SK-N-MC (cell line): Measurements from ENCODE around the gene FCHSD1.

ENCODE experiments used
- EZH2 ChIP-seq: fragments of 200-600 bp; sonication (generic); IDR thresholded peaks from one replicate; pipeline ENCODE4 v1.6.1; 2017; ENCODE audit warnings: antibody characterized with exemption
- FOXP2 ChIP-seq: optimal IDR thresholded peaks from 2 replicates; pipeline ENCODE3; 2011; ENCODE audit warnings: mild to moderate bottlenecking, moderate library complexity; ENCODE audit not compliant: insufficient read depth; ENCODE audit errors: extremely low read length, control extremely low read depth
- POLR2AphosphoS5 ChIP-seq: IDR thresholded peaks from 2 replicates; pipeline ENCODE4 v1.6.1; 2012; ENCODE audit warnings: mild to moderate bottlenecking, low read depth, low read length, borderline replicate concordance

GRCh38 chr5:141672071-141672840, 21.0 kb upstream of the FCHSD1 start:
- no peak for TF ChIP-seq POLR2AphosphoS5
- no peak for TF ChIP-seq EZH2
- no peak for TF ChIP-seq FOXP2
